Bronchial epithelial cell (primary cell): ENCODE data around the gene IGSF9. TPM values are rescaled to one million over a fixed set of nuclear protein-coding genes. Genes with fewer than 3 reads are reported as not detected.
"Not testable (repeated sequence)": the region's sequence is repeated elsewhere in the genome, so short reads cannot be mapped to it uniquely, and the experiment has no call there.

Source experiments
- DNase-seq: peaks from one replicate; pipeline ENCODE4 v3.0.0-alpha.2; 2010; ENCODE audit warnings: low read depth
- FAIRE-seq: peaks from 2 replicates; lab custom pipeline; 2011; peaks lifted over from hg19 to GRCh38; lab: Jason Lieb, UNC
- H3K27me3 ChIP-seq: 2 replicates; pipeline ENCODE4 v1.5.1; 2011; ENCODE audit warnings: low read length; ENCODE audit not compliant: control insufficient read depth, insufficient read depth
- H3K36me3 ChIP-seq: 2 replicates; pipeline ENCODE4 v1.5.1; 2011; ENCODE audit warnings: low read length; ENCODE audit not compliant: control insufficient read depth, insufficient read depth
- H3K4me3 ChIP-seq: 2 replicates; pipeline ENCODE4 v1.5.1; 2011; ENCODE audit warnings: mild to moderate bottlenecking, low read depth, low read length, control low read depth
- total RNA-seq: library from RNA; depleted of rRNA; stranded (reverse); fragments of >200 nt; gene quantifications from 2 replicates; pipeline ENCODE4 v1.2.1, GENCODE V29; 2014
- TF ChIP-seq, protein P1 (sequence below): IDR thresholded peaks from 2 replicates; pipeline ENCODE4 v1.5.1; 2011; ENCODE audit warnings: mild to moderate bottlenecking, moderate library complexity, low read length, control low read depth, inconsistent platforms; ENCODE audit not compliant: insufficient read depth, severe bottlenecking

The IGSF9 gene
- total RNA-seq, 1 donor from 2014 or later = 6.3 TPM

DNA sequence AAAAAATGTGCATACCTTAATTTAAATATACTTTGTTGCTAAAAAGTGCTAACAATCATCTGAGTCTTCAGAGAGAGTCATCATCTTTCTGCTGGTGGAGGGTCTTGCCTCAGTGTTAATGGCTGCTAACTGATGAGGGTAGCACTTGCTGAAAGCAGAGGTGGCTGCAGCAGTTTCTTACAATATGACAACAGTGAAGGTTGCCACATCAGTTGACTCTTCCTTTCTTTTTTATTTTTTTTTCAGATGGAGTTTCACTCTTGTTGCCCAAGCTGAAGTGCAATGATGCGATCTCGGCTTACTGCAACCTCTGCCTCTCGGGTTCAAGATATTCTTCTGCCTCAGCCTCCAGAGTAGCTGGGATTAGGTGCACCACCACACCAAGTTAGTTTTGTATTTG is 42.9 kb downstream of the IGSF9 start:
- FAIRE-seq = no peak
- no peaks in the 10 kb centered on the region for H3K36me3 ChIP-seq
- TF ChIP-seq, protein P1, sequence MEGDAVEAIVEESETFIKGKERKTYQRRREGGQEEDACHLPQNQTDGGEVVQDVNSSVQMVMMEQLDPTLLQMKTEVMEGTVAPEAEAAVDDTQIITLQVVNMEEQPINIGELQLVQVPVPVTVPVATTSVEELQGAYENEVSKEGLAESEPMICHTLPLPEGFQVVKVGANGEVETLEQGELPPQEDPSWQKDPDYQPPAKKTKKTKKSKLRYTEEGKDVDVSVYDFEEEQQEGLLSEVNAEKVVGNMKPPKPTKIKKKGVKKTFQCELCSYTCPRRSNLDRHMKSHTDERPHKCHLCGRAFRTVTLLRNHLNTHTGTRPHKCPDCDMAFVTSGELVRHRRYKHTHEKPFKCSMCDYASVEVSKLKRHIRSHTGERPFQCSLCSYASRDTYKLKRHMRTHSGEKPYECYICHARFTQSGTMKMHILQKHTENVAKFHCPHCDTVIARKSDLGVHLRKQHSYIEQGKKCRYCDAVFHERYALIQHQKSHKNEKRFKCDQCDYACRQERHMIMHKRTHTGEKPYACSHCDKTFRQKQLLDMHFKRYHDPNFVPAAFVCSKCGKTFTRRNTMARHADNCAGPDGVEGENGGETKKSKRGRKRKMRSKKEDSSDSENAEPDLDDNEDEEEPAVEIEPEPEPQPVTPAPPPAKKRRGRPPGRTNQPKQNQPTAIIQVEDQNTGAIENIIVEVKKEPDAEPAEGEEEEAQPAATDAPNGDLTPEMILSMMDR = no peak
- no peaks in the 10 kb centered on the region for H3K27me3 ChIP-seq
- H3K4me3 ChIP-seq = no peak overlapping the region
- DNase-seq = no peak

DNA sequence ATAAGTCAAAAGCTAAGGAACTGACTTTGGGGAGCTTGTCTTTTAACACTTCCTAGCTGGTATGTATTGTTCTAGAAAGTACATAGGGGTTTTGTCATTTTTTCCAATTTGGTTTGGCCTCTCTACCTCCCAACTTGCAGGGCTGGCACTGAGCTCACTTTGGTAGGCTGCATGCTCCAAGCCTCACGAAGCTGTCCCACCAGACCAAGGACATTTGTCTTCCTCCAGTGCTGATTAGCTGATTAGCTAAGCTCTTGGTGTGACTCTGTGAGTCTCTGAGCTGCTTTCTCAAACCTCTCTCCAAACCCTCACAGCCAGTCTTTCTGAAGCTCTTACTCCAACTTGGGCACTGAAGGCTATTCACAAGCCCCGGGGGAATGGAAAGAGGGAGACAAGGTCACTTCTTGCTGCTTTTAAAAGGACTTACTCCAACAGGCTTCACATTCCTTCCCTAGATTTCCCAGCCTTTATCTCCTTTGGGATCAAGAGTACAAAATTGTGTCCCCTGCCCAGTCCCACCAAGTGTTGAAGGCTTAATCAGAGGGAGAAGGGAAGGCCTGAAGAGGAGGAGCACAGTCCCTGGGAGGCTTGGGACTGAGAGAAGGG is 44.6 kb downstream of the IGSF9 start:
- no peak for DNase-seq
- TF ChIP-seq, protein P1 = no peak
- H3K4me3 ChIP-seq = no peak overlapping the region
- no peak for FAIRE-seq
- H3K27me3 ChIP-seq = no peaks in the 10 kb centered on the region
- no peaks in the 10 kb centered on the region for H3K36me3 ChIP-seq

DNA sequence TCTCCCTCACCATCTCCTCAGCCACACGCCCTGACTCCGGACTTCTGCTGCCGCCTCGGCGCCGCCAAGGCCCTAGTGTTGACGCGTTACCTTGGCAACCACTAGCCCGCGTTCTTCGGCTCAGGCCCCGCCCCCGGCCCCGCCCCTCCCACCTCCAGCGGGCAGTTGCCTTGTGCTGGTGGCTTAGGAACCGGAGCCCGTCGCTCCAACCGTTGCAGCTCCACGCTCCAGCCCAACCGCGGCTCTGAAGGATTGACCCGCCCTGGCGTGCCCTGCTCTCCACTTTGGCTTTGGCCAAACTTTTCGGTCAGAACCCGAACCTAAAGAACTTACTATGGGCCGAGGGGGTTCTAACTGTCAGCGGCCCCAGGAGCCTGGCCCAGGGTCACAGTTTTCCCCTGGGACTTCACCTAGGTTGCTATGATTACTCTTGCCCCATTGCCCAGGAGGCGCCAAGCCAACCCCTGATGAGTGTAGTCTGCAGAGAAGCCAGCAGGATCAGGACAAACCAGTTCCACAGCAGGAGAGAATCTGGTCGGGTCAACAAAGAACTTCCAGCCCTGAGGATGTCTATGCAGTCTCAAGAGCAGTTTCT is 45.2 kb downstream of the IGSF9 start, which contains the start of gene CFAP45:
TSS of gene CFAP45 (minus strand) at position 80 of the 595 bp plus-strand sequence. CDS start at position 13, 67 bp downstream.
- H3K36me3 ChIP-seq = no peaks in the 10 kb centered on the region
- FAIRE-seq = no peak
- H3K4me3 ChIP-seq = peak within 1 kb of the TSS; percentile 6
- TF ChIP-seq, protein P1 = no peak
- DNase-seq = peak; percentile 91
- no peaks in the 10 kb centered on the region for H3K27me3 ChIP-seq

DNA sequence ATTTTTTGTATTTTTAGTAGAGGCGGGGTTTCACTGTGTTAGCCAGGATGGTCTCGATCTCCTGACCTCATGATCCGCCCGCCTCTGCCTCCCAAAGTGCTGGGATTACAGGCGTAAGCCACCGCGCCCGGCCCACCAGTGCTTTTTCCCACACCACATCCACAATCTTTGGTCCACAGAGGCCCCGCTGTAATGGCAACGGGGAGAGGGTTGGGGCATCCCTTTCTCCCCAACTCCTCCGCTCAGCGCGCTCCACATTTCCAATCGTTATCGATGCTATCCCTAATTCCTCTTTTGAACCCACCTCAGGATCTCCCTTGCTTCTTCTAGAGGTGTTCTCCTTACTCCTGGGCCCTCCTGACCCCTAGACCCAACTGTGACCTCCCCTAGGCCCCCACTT is 45.8 kb downstream of the IGSF9 start:
- not testable (repeated sequence) for DNase-seq, H3K27me3 ChIP-seq, H3K36me3 ChIP-seq, H3K4me3 ChIP-seq, FAIRE-seq

DNA sequence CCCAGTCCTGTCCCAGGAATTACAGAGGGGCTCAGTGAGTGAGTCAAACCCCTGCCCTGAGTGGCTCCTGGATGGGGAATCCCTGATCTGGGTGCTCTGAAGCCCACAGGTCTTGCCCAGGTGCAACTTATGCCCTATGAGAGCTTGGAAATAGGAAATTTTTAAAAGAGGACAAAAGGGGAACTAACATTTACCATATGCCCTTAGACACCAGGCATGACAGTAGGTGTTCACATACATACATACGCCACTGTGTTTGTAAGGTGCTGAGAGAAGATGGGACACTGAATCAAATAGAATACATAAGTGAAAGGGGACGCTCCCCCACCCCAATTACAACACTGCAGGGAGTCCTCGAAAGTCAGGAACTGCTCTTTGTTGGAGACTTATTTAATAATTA is 46.9 kb downstream of the IGSF9 start:
- Histone ChIP-seq H3K27me3 (no peaks in the 10 kb centered on the region), H3K4me3 (no peak overlapping the region), H3K36me3 (no peaks in the 10 kb centered on the region)
- no peak for FAIRE-seq
- no peak for DNase-seq
- TF ChIP-seq, protein P1 = no peak

DNA sequence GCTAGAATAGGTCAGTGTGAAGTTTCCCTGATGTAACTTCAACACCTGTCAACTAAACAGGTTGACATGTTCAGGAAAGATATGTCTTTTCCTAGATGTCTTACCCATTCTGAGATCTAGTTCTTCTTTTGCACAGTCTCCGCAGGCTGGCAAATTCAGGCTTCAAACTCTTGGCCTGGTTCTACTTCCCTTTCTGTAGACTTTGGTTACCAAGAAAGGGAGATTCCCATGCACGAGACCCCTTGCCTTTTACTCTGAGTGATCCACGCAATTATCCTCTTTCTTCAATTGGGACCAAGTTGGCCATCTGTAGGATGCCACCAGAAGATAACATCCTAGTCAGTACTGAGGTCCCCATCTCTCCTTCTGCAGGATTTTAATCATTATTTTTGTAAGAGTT is 47.5 kb downstream of the IGSF9 start:
- no peak overlapping the region for H3K4me3 ChIP-seq
- TF ChIP-seq, protein P1 = no peak
- H3K36me3 ChIP-seq = no peaks in the 10 kb centered on the region
- no peaks in the 10 kb centered on the region for H3K27me3 ChIP-seq
- no peak for FAIRE-seq
- DNase-seq = no peak
